ENCODE results near the gene PITPNM1.
"Not testable (repeated sequence)": the region's sequence is repeated elsewhere in the genome, so short reads cannot be mapped to it uniquely, and the experiment has no call there.

Gene PITPNM1

GRCh38 chr11:67517784-67518552 lies 12.8 kb upstream of the PITPNM1 start:
- ChIA-PET POLR2A (no interaction called here), CTCF (interaction anchor here (1.2 kb wide), 1 partner anchor 12 kb away, joined by 3 read pairs; no protein-coding TSS in a partner anchor)
- WGBS (ENCODE audit: insufficient coverage): 92% methylated on average over 8 of the region's 10 CpGs

GRCh38 chr11:67516806-67517205 lies 11.6 kb upstream of the PITPNM1 start:
- ChIA-PET CTCF (no interaction called here), POLR2A (interaction anchor here (0.6 kb wide), 1 partner anchor 169 kb away, joined by 3 read pairs; no protein-coding TSS in a partner anchor)
- DNase-seq: no peak
- Histone ChIP-seq H3K9me3 (ENCODE audit: control extremely low read depth in 1 of 5, control insufficient read depth in 4 of 5, insufficient read depth in 2 of 5, low read depth in 1 of 5, low read length in 4 of 5) (no peaks in the 10 kb centered on the region), H3K36me3 (ENCODE audit: control insufficient read depth in 4 of 4, insufficient read depth in 4 of 4, low read length in 3 of 4) (no peaks in the 10 kb centered on the region), H3K27ac (ENCODE audit: insufficient read depth in 1 of 2, low read depth in 1 of 2, low read length in 2 of 2, poor library complexity in 1 of 2, severe bottlenecking in 2 of 2) (no peak overlapping the region), H3K4me3 (ENCODE audit: control insufficient read depth in 1 of 7, extremely low read depth in 1 of 7, insufficient read depth in 4 of 7, low read depth in 2 of 7, low read length in 6 of 7) (no peak overlapping the region), H3K4me1 (ENCODE audit: control extremely low read depth in 1 of 4, control insufficient read depth in 4 of 4, insufficient read depth in 4 of 4, low read length in 3 of 4) (no peaks in the 10 kb centered on the region), H3K27me3 (replicated peaks in 2 of 5; ENCODE audit: control insufficient read depth in 4 of 5, insufficient read depth in 5 of 5, low read length in 4 of 5) (peaks cover 0 to 5% (median 0%) of the 10 kb centered on the region in 5 experiments)
- WGBS (ENCODE audit: insufficient coverage): over 99% methylated on average over 9 of the region's 9 CpGs

More at GRCh38 chr11:67517784-67518552, 12.8 kb upstream of the PITPNM1 start:
- Histone ChIP-seq H3K27me3 (replicated peaks in 2 of 5; ENCODE audit: control insufficient read depth in 4 of 5, insufficient read depth in 5 of 5, low read length in 4 of 5) (peaks cover 0 to 3% (median 0%) of the 10 kb centered on the region in 5 experiments), H3K27ac (ENCODE audit: insufficient read depth in 1 of 2, low read depth in 1 of 2, low read length in 2 of 2, poor library complexity in 1 of 2, severe bottlenecking in 2 of 2) (no peak overlapping the region), H3K4me1 (ENCODE audit: control extremely low read depth in 1 of 4, control insufficient read depth in 4 of 4, insufficient read depth in 4 of 4, low read length in 3 of 4) (no peaks in the 10 kb centered on the region), H3K36me3 (ENCODE audit: control insufficient read depth in 4 of 4, insufficient read depth in 4 of 4, low read length in 3 of 4) (no peaks in the 10 kb centered on the region), H3K4me3 (ENCODE audit: control insufficient read depth in 1 of 7, extremely low read depth in 1 of 7, insufficient read depth in 4 of 7, low read depth in 2 of 7, low read length in 6 of 7) (no peak overlapping the region), H3K9me3 (ENCODE audit: control extremely low read depth in 1 of 5, control insufficient read depth in 4 of 5, insufficient read depth in 2 of 5, low read depth in 1 of 5, low read length in 4 of 5) (no peaks in the 10 kb centered on the region)
- DNase-seq: no peak

GRCh38 chr11:67514116-67514515 lies 9.0 kb upstream of the PITPNM1 start:
- Histone ChIP-seq H3K36me3 (ENCODE audit: control insufficient read depth in 4 of 4, insufficient read depth in 4 of 4, low read length in 3 of 4) (no peaks in the 10 kb centered on the region), H3K27me3 (replicated peaks in 2 of 5; ENCODE audit: control insufficient read depth in 4 of 5, insufficient read depth in 5 of 5, low read length in 4 of 5) (peaks cover 0 to 7% (median 0%) of the 10 kb centered on the region in 5 experiments), H3K4me1 (ENCODE audit: control extremely low read depth in 1 of 4, control insufficient read depth in 4 of 4, insufficient read depth in 4 of 4, low read length in 3 of 4) (peaks cover 0 to 2% (median under 1%) of the 10 kb centered on the region in 4 experiments), H3K4me3 (ENCODE audit: control insufficient read depth in 1 of 7, extremely low read depth in 1 of 7, insufficient read depth in 4 of 7, low read depth in 2 of 7, low read length in 6 of 7) (no peak overlapping the region), H3K9me3 (ENCODE audit: control extremely low read depth in 1 of 5, control insufficient read depth in 4 of 5, insufficient read depth in 2 of 5, low read depth in 1 of 5, low read length in 4 of 5) (no peaks in the 10 kb centered on the region), H3K27ac (ENCODE audit: insufficient read depth in 1 of 2, low read depth in 1 of 2, low read length in 2 of 2, poor library complexity in 1 of 2, severe bottlenecking in 2 of 2) (no peak overlapping the region)
- ChIA-PET CTCF (no interaction called here), POLR2A (interaction anchor here (0.6 to 1.1 kb wide), 2 partner anchors 69 to 525 kb away, joined by 3 read pairs; no protein-coding TSS in a partner anchor)
- 97% methylated on average over 3 of the region's 7 CpGs for WGBS (ENCODE audit: insufficient coverage)
- no peak for DNase-seq

- H3K27ac ChIP-seq (ENCODE audit: insufficient read depth in 1 of 2, low read depth in 1 of 2, low read length in 2 of 2, poor library complexity in 1 of 2, severe bottlenecking in 2 of 2); POLR2A ChIA-PET; DNase-seq; H3K9me3 ChIP-seq (ENCODE audit: control extremely low read depth in 1 of 5, control insufficient read depth in 4 of 5, insufficient read depth in 2 of 5, low read depth in 1 of 5, low read length in 4 of 5); H3K27me3 ChIP-seq (replicated peaks in 2 of 5; ENCODE audit: control insufficient read depth in 4 of 5, insufficient read depth in 5 of 5, low read length in 4 of 5); H3K36me3 ChIP-seq (ENCODE audit: control insufficient read depth in 4 of 4, insufficient read depth in 4 of 4, low read length in 3 of 4); H3K4me3 ChIP-seq (ENCODE audit: control insufficient read depth in 1 of 7, extremely low read depth in 1 of 7, insufficient read depth in 4 of 7, low read depth in 2 of 7, low read length in 6 of 7): not testable (repeated sequence)
- CTCF ChIA-PET: interaction anchor here (0.7 kb wide), 1 partner anchor 89 kb away, joined by 3 read pairs; no protein-coding TSS in a partner anchor
- peaks cover 0 to 20% (median 17%) of the 10 kb centered on the region in 4 experiments for H3K4me1 ChIP-seq (ENCODE audit: control extremely low read depth in 1 of 4, control insufficient read depth in 4 of 4, insufficient read depth in 4 of 4, low read length in 3 of 4)
- WGBS (ENCODE audit: insufficient coverage): 93% methylated on average over 3 of the region's 4 CpGs
Measured at GRCh38 chr11:67511558-67511957, 6.4 kb upstream of the PITPNM1 start.

GRCh38 chr11:67510023-67510345 lies 4.8 kb upstream of the PITPNM1 start:
- no peaks in the 10 kb centered on the region for H3K9me3 ChIP-seq (ENCODE audit: control extremely low read depth in 1 of 5, control insufficient read depth in 4 of 5, insufficient read depth in 2 of 5, low read depth in 1 of 5, low read length in 4 of 5)
- POLR2A ChIA-PET: no interaction called here

GRCh38 chr11:67508486-67509121 lies 3.4 kb upstream of the PITPNM1 start:
- Histone ChIP-seq H3K27me3 (replicated peaks in 2 of 5; ENCODE audit: control insufficient read depth in 4 of 5, insufficient read depth in 5 of 5, low read length in 4 of 5) (peaks cover 0 to 14% (median 2%) of the 10 kb centered on the region in 5 experiments), H3K36me3 (ENCODE audit: control insufficient read depth in 4 of 4, insufficient read depth in 4 of 4, low read length in 3 of 4) (peaks cover 0 to 5% (median 0%) of the 10 kb centered on the region in 4 experiments), H3K4me1 (ENCODE audit: control extremely low read depth in 1 of 4, control insufficient read depth in 4 of 4, insufficient read depth in 4 of 4, low read length in 3 of 4) (peaks cover 0 to 47% (median 45%) of the 10 kb centered on the region in 4 experiments), H3K4me3 (ENCODE audit: control insufficient read depth in 1 of 7, extremely low read depth in 1 of 7, insufficient read depth in 4 of 7, low read depth in 2 of 7, low read length in 6 of 7) (peak overlapping the region; percentile 70 to 94 (median 87)), H3K9me3 (ENCODE audit: control extremely low read depth in 1 of 5, control insufficient read depth in 4 of 5, insufficient read depth in 2 of 5, low read depth in 1 of 5, low read length in 4 of 5) (no peaks in the 10 kb centered on the region), H3K27ac (ENCODE audit: insufficient read depth in 1 of 2, low read depth in 1 of 2, low read length in 2 of 2, poor library complexity in 1 of 2, severe bottlenecking in 2 of 2) (peak overlapping the region; percentile 98 to 99)
- peak; percentile 97 to 98 (median 98) for DNase-seq
- WGBS (ENCODE audit: insufficient coverage): 0% methylated on average over 46 of the region's 57 CpGs
- POLR2A ChIA-PET: no interaction called here
- CTCF ChIA-PET: no interaction called here

More at GRCh38 chr11:67510023-67510345, 4.8 kb upstream of the PITPNM1 start:
- no peak for DNase-seq
- Histone ChIP-seq H3K27ac (ENCODE audit: insufficient read depth in 1 of 2, low read depth in 1 of 2, low read length in 2 of 2, poor library complexity in 1 of 2, severe bottlenecking in 2 of 2) (no peak overlapping the region), H3K4me1 (ENCODE audit: control extremely low read depth in 1 of 4, control insufficient read depth in 4 of 4, insufficient read depth in 4 of 4, low read length in 3 of 4) (peaks cover 0 to 35% (median 32%) of the 10 kb centered on the region in 4 experiments), H3K27me3 (replicated peaks in 2 of 5; ENCODE audit: control insufficient read depth in 4 of 5, insufficient read depth in 5 of 5, low read length in 4 of 5) (peaks cover 0 to 7% (median 0%) of the 10 kb centered on the region in 5 experiments), H3K4me3 (ENCODE audit: control insufficient read depth in 1 of 7, extremely low read depth in 1 of 7, insufficient read depth in 4 of 7, low read depth in 2 of 7, low read length in 6 of 7) (no peak overlapping the region), H3K36me3 (ENCODE audit: control insufficient read depth in 4 of 4, insufficient read depth in 4 of 4, low read length in 3 of 4) (peaks cover 0 to 5% (median 0%) of the 10 kb centered on the region in 4 experiments)
- no CpG with 5 or more reads among the region's 3 CpGs for WGBS (ENCODE audit: insufficient coverage)
- CTCF ChIA-PET: no interaction called here
